Islet precursor cell (in vitro differentiated cells): ENCODE results near the gene ABI3BP.
"Not testable (repeated sequence)": the region's sequence is repeated elsewhere in the genome, so short reads cannot be mapped to it uniquely, and the experiment has no call there.

Experiments used
- DNase-seq: peaks from one replicate; pipeline ENCODE4 v3.0.0-alpha.2; 2018

The ABI3BP gene, protein sequence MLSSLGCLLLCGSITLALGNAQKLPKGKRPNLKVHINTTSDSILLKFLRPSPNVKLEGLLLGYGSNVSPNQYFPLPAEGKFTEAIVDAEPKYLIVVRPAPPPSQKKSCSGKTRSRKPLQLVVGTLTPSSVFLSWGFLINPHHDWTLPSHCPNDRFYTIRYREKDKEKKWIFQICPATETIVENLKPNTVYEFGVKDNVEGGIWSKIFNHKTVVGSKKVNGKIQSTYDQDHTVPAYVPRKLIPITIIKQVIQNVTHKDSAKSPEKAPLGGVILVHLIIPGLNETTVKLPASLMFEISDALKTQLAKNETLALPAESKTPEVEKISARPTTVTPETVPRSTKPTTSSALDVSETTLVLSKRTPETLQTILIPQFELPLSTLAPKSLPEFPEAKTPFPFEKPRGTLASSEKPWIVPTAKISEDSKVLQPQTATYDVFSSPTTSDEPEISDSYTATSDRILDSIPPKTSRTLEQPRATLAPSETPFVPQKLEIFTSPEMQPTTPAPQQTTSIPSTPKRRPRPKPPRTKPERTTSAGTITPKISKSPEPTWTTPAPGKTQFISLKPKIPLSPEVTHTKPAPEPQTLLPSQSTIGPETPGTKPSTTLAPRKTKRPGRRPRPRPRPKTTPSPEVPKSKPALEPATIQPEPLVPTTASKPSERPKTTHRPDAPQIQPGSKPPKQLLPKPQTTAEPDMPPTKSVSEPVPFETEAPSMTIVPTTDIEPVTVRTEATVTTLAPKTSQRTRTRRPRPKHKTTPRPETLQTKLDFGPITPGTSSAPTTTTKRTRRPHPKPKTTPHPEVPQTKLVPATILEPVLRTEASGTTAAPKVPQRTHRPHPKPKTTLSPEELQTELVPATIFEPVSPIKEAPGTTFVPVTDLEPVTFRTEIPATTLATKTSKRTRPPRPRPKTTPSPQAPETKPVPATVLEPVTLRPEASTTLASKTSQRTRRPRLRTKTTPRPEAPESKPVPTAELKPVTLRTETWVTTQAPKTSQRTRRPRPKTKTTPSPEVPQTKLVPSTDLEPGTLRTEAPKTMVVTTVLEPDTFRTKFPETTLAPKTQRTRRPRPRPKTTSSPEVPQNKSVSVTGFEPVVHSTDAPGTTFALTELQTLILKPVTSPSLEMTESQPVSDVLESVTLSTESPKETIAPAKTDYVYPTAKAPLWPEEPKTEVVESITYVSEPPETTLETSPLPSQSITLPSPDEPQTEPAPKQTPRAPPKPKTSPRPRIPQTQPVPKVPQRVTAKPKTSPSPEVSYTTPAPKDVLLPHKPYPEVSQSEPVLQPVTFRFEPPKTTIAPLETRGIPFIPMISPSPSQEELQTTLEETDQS (N-terminal part only)

DNA sequence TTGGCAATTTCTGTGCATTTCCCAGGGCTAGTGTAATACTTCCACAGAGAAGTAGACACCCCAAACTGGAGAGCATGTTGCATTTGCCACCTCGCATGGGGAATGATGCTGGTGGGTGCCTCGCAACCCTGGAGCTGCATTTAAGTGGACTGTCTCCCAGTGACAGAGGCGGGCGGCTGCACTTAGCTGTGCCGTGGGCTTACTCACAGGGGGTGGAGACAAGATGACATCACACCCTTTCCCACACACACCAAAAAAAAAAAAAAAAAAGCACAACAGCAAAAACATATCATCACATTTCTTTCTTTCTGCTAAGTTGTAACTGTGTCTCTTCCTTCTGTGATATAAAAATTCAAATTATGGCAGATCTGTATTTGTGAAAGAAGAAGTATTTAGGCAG lies at the start of gene ABI3BP:
Gene ABI3BP (minus strand): TSS at position 113 of the 400 bp plus-strand sequence. CDS start 37 bp downstream, at position 76.
- peak; percentile 90 for DNase-seq

DNA sequence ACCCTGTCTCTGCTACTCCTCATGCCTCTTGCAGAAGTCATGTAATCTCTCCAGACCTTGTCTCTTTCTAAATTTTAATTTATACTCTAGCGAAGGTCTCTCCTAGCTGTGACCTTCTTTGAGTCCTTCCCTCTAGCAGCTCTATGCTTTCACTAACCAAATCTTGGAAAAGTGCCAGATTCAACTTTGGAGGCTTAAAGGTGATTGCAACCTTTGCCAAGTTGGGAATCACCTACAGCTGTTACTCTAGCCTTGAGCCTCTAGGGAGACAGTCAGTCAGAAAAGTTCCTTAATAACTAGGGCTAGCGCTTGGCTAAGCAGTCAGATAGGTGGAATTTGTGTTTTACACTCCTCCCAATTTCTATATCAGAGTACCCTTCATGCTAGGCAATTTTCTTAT lies 46.1 kb upstream of the ABI3BP start:
- DNase-seq: no peak

DNA sequence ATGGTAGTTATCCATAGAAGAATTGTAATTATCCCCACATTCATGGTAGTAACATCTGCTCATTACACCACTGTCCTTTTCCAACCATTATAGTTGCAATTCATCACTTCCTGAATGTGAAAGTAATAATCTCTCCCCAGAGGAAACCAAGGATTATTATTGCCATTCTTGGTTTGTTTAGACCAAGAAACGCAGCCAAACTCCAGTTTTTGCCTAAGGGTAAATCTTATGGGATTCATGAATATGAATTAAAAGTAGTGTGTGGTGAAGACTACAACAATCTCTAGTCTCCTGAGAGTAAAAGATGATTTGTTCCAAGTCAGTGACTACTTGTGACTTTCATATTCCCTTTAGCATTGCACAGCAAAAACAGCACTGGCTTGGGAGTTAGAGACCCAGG lies 45.7 kb upstream of the ABI3BP start:
- no peak for DNase-seq

DNA sequence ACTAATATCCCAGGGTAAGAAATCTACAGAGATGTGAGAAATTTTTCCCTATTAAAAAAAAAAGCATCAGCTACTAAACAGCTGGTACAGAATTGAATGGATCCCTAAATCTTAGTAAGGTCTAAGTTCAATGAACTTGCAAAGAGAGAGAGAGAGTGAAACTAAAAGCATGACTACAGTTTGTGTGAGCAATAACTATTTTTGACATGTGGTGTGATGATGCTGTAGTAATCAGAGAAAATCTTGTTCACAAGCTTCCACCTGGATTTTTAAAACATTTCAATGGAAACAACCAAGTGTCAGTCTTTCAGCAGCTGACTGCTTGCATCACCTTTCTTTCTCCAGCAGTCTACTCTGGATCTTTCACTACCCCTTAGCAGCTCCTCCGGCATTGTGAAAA lies 45.2 kb upstream of the ABI3BP start:
- no peak for DNase-seq

DNA sequence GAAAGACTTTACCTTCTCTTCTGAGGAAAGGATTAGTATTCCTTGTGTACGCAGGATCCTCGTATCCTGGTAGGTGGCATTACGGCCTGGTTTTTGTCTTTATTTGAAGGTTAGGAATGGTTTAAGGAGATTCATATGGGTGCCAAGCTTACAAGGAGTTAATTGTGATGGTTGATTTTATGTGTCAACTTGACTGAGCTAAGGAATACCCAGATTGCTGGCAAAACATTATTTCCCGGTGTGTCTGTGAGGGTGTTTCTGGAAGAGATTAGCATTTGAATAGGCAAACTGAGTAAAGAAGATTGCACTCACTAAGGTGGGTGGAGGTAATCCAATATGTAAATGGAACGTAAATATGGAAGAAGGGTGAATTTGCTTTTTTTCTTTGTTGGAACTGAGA lies 44.4 kb upstream of the ABI3BP start:
- DNase-seq: no peak

DNA sequence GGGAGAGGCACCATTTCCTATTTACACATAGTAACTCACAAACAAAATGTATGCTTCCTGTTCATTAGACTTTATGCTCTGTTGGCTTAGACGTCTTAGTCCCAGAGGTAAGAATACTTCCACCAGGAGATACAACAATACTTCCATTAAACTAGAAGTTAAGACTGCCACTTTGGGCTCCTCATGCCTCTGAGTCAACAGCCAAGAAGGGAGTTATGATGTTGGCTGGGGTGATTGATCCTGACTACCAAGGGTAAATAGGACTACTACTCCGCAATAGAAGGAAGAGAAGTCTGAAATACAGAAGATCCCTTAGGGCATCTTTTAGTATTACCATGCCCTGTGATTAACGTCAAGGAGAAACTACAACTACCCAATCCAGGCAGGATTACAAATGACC lies 43.5 kb upstream of the ABI3BP start:
- no peak for DNase-seq

DNA sequence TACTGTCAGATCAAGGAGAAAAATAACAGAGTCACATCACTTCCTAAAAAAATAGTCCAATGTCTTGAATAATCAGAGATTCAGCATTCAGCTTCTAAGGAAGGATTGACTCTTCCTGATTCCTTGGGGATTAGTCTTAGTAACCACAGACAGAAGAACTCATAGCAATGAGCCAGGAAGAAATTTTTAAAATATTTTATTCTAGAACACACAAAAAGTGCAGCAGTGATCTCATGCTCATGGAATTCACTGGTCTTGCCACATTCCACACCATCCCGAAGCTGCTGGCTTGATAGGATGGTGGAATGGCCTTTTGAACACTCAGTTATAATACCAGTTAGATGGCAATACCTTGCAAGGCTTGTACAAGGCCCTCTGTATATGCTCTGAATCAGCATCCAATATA lies 43.0 kb upstream of the ABI3BP start:
- DNase-seq: peak; percentile 93

DNA sequence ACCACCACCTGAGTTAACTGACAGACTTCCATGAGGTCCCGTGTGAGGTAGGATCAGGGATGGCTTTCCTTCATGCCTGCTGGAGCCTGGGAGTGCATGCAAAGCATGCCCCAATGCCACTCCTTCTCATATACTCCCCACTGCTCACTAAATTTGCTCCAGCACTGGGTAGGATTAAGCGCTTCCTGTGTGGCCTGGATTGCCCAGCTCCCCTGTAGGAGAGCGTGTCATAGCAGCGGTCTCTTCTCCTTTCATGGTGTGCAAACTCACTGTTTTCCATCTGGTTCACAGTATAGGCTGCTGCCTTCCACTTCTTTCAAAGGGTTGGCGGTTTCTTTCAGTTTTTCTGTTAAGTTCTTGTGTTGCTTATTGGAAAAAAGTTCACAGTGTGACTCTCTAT lies 34.1 kb upstream of the ABI3BP start:
- DNase-seq: no peak

DNA sequence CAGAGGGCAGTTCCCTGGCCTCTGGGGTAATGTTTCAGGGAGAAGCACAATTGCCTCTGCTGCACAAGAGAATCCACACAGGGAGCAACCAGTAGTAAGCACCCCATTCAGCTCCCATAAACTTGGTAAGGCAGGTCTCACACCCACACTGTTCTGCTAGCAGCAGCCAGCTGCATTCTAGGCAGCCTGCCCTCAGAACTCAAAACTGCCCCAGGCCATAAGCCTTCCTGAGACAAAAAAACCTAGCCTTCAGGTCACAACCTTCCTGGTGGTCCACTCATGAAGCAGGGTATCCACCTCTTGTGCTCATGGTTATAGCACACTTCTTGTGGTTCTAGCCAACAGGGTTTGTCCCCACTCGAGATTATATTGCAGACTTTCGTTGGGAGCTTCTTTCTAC lies 33.7 kb upstream of the ABI3BP start:
- no peak for DNase-seq

DNA sequence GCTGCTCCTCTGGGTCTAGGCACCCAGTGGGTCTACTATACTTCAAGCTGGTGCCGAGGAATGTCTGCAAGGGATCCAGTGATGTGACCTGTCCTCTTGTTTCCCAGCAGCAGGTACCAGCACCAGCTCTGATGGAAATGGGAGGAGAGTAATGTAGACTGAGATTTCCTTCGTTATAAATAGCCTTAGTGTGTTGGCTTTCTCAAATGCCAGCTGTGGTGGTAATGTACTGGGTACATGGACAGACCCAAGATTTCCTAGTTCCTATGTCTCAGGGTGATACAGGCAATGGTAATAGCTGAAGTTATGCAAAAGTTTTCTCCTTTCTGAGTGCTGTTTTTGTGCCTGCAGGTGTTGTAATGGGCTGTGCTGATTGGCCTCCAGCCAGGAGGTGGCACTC lies 33.0 kb upstream of the ABI3BP start:
- DNase-seq: no peak

DNA sequence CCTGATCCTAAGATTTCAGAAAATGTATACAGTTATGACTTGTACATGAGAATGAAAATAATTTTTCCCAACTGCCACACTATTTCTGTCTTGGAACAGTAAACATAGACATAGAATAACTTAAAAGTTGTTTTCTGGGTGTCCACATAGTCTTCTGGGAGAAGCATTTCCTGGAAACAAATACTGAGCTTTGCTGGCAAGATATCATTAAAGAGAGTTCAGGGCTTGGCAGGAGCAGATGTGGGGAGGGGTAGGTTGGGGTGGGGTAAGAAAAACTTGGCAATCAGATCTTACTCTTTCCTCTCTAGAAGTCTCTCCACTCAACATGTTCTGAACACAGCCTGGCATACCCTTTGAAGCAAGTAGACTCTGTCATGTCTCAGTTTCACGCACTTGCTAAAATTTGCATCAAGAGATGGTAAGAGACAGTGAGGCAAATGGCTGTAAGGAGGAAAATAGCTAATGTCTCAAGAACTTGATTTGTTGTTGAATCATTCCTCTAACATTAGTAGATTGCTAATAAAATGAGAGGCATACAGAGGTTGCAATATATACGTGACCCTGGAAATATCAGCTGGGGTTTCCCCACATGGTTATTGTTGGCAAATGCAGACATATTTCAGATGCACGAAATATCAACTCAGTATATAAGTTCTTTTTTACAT lies 27.3 kb upstream of the ABI3BP start:
- DNase-seq: no peak

DNA sequence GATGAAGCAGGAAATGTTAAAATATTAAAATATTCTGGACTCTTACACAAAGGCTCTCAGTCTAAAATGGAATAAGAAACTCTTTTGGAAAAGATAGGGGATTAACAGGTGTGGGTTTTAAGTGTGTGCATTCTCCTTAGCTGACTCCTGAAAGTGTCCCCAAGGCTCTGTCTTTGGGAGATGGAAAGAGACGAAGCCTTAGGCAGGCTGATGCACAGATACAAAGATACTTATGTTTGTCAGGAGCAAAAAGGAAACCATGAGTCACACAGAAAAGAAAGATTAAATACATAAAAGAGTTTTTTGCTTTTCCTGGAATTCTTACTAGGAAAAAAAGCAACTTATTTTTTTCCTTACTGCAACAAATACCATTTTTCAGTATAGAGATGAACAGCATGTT lies 23.8 kb upstream of the ABI3BP start:
- no peak for DNase-seq

DNA sequence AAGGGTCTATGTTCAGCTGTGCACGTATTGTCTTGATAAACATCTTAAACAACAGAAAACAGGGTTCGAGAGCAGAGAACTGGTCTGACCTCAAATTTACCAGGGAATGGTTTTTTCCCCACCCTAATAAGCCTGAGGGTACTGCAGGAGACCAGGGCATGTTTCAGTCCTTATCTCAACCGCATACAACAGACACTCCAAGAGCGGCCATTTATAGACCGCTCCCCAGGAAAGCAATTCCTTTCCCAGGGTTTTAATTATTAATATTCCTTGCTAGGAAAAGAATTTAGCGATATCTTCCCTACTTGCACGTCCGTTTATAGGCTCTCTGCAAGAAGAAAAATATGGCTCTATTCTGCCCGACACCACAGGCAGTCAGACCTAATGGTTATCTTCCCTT lies 19.1 kb upstream of the ABI3BP start:
- DNase-seq: not testable (repeated sequence)

DNA sequence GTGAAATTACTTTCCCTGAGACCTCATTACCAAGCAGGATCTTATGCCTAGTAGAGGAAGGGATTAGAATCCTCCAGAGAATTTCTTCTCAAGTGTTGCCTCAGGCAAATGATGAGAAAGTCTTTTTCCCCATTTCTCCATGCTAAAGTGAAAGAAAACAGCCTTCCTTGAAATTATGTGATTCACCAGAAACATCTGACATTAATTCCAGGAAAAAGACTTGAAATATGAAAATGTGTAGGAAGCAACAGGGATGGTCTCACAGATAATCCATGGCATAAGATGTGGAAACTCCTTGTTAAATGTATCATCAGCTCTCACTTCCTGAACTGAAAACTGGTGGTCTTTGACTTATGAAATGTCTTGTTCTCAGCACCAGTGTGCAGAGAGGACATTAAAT lies 17.9 kb upstream of the ABI3BP start:
- DNase-seq: no peak

DNA sequence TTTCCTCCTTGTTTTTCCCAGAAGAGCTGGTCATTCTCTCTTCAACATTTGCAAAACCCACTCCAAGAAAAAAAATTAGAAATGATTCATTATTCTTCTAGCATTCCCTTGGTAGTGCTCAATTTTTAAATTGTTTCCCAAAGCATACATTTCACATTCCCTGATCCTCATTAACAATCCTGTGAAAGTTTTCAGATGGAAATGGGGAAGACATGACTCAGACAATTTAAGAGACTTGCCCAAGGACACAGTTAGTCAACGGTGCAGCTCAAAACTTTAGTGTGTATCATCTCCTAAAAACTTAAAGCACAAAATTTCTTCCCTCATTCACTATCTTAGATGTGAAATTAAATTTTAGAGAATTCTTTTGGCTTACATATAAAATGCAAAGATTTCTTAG lies 17.1 kb upstream of the ABI3BP start:
- no peak for DNase-seq

DNA sequence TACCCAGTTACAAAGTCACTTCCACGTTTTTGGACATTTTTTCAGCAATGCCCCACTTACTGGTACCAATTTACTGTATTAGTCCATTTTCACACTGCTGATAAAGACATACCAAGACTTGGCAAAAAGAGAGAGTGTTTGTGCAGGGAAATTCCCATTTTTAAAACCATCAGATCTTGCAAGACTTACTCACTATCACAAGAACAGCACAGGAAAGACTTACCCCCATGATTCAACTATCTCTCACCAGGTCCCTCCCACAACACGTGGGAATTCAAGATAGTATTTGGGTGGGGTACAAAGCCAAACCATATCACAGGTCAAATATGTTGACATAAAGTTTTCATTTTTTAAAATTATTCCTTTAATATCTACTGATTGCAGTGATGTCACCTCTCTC lies 16.2 kb upstream of the ABI3BP start:
- no peak for DNase-seq

DNA sequence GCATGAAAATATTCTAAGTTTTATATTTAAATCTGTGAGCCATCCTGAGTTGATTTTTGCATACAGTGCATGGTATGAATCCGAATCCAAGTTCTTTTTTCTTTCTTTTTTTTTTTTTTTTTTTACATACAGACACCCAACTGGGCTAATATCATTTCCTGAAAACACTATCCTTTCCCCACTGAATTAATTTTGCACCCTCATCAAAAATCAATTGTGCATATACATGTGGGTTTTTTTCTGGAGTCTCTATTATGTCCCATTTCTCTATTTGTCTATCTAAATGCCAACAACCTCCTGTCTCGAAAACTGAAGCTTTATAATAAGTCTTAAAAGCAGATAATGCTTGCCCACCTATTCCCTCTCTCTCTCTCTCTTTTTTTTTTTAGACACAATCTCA lies 5.9 kb upstream of the ABI3BP start:
- no peak for DNase-seq

DNA sequence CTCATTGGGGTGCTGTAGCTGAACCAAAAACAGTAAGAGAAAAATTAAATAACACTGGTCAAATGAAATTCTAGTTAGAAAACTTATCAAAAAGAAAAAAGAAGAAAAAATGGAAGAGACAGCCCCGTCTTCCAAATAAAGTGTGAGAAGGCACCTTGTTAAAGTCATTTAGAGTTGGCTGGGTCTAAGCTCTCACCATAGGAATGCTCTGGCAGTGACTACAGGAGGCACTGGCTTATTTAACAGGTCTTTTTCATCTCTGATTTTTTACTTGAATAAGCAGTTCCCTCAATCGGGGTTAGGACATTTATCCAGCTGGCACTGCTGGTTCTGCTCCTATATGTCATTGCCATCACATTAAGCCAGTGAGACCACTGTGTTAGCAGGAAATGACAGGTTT lies 1.6 kb upstream of the ABI3BP start:
- DNase-seq: no peak

DNA sequence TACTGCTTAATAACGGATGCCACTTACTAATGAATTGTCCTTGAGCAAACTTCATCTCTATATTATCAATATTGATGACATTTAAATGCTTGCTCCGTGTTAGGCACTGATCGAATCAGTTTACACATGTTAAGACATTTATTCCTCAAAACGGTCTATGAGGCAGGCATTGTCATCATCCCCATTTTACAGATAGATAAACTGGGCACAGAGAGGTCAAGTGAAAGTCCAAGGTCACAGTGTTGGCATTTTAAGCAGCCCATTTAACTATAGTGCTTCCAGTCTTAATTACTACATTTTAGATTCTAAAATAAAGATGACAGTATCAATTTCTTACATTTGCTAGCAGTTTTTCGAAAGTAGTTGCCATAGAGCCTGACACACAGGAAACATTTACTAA lies 966 bp upstream of the ABI3BP start:
- no peak for DNase-seq

DNA sequence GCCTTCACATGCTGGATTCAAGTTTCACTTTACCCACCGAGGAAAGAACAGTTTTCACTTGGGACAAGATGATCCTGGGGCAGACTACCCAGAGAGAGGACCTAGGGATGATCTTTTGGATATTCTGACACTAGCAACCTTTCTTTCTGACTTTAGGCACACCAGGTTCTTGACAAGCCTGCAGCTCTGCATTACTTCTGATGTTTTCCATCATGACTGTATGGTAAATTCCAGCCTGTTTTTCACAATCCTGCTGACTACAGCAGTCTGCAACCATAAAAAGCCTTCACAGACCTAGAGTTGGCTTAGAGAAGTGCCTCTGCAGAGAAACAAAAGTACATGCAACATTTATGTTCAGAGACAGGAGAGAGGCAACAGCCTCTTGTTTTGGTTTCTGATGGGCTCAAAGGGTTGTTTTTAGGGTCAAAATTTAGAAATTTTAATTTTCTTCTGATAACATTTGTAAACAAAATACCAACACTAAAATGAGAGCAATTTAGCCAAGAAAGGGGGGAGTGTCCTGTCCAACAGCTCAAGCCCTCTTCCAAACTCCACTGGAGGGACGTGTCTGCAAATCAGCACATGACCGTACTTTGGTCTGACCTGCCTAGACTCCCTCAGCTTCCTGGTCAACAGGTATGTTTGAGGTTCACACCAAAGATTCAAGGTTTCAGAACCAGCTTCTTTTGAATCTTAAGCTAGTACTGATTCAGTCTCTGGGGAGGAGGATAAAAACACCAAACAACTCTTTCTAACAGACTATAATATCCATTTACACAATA lies 799 bp downstream of the ABI3BP start:
- peak; percentile 54 for DNase-seq

DNA sequence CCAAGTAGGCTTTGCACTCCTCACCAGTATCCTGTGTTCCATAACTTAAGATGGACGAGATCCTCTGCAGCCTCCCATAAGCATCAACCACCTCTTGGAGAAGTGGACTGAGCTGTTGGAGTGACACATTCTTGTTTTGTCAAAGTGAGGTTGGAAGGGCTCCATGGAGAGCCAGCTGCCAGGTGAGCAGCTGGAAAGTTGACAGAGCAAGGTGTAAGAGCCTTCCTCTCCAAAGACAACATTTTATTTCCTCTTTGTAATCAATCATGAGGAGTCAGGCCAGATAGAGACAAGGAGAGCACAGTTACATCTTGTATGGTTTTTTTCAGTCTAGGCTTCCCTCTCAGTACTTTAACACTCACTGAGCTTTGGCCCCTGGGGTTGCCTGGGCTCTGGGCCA lies 5.1 kb downstream of the ABI3BP start:
- DNase-seq: no peak

DNA sequence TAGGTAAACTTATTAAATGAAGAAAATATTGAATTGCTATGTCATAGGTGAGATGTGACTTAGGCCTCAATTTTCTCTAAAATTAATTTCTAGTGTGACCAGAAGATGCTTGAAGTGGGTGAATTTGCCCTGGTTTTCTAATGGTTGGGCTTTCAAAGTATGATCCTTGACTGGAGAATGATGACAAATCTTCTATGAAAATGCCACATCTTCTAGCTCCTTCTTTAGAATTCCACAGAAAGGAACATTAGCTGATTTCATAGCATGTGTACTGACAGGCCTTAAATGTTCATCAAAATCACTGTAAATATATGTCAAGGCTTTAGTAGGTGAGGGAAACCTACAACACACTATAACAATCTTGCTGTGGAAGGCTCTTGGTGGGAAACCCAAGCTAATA lies 8.9 kb downstream of the ABI3BP start:
- no peak for DNase-seq
